Upper lobe of left lung (tissue), 4 donors: Measurements from ENCODE around the gene DNAJC5G.

ENCODE experiments used
- EP300 ChIP-seq, 4 donors: sonication (generic); formaldehyde crosslinking; IDR thresholded peaks; one replicate each; pipeline ENCODE4 v1.5.1; 2017; ENCODE audit warnings: antibody characterized with exemption in 4 of 4, control low read depth in 2 of 4
- POLR2AphosphoS5 ChIP-seq, 2 donors: sonication (generic); formaldehyde crosslinking; IDR thresholded peaks; one replicate each; pipeline ENCODE4 v1.5.1; 2017; ENCODE audit warnings: antibody characterized with exemption in 2 of 2
- TF ChIP-seq, protein P1 (sequence below), 6 experiments: fragments of 450-650 bp in 4 of 6; fragments of 200-600 bp in 2 of 6; sonication (generic) in 2 of 6; IDR thresholded peaks; one replicate each; pipeline ENCODE4 v1.5.1; 2016 to 2019; ENCODE audit warnings: antibody characterized with exemption in 6 of 6

DNA sequence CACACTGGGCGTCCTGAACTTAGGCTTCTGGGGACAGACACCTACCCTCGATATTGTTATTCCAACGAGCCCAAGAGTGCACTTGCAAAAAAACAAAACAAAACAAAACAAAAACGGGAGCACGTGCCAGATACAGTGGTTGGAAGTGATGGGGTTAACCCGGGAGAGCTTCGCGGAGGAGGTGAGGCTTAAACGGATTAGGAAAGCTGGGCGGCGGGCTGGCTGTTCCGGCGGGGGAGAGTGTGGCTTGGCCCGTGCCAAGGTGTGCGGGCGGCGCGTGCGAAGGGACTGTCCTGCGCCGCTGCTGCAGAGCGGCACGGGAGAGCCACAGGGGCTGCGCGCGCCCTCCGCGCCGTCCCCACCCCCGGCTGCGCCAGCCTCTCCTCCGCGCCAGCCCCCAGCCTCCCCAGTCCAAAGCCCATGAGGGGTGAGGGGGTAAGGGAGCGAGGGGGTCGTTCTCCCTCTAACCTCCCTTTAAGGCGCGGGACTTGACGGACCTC lies 10.9 kb upstream of the DNAJC5G start:
- TF ChIP-seq, protein P1, sequence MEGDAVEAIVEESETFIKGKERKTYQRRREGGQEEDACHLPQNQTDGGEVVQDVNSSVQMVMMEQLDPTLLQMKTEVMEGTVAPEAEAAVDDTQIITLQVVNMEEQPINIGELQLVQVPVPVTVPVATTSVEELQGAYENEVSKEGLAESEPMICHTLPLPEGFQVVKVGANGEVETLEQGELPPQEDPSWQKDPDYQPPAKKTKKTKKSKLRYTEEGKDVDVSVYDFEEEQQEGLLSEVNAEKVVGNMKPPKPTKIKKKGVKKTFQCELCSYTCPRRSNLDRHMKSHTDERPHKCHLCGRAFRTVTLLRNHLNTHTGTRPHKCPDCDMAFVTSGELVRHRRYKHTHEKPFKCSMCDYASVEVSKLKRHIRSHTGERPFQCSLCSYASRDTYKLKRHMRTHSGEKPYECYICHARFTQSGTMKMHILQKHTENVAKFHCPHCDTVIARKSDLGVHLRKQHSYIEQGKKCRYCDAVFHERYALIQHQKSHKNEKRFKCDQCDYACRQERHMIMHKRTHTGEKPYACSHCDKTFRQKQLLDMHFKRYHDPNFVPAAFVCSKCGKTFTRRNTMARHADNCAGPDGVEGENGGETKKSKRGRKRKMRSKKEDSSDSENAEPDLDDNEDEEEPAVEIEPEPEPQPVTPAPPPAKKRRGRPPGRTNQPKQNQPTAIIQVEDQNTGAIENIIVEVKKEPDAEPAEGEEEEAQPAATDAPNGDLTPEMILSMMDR (IDR thresholded peaks at IDR 0.05): no peak
- no peak for TF ChIP-seq EP300 (IDR thresholded peaks at IDR 0.05)
- TF ChIP-seq POLR2AphosphoS5 (IDR thresholded peaks at IDR 0.05): no peak
